OCI-LY3 (cell line): ENCODE measurements around the gene DPYD.

ENCODE experiments used
- H2AFZ ChIP-seq: fragments of 200-600, 300-600 bp; shearing (Covaris generic); 2 replicates; pipeline ENCODE4 v1.6.0; 2014; ENCODE audit warnings: antibody characterized with exemption, low read depth, low read length
- H3K27ac ChIP-seq: fragments of 200-600, 300-600 bp; sonication (generic); 2 replicates; pipeline ENCODE4 v1.5.1; 2014; ENCODE audit warnings: mild to moderate bottlenecking, low read length, moderate library complexity, mixed read lengths
- H3K27me3 ChIP-seq: fragments of 200-600, 300-600 bp; sonication (generic); 2 replicates; pipeline ENCODE4 v1.6.1; 2014; ENCODE audit warnings: low read depth, low read length, mixed read lengths
- H3K36me3 ChIP-seq: fragments of 200-600, 300-600 bp; sonication (generic); replicated peaks from 2 replicates; pipeline ENCODE3; 2014; ENCODE audit warnings: low read depth, low read length, mixed read lengths
- H3K4me1 ChIP-seq: fragments of 300-600, 200-600 bp; sonication (generic); 2 replicates; pipeline ENCODE4 v1.6.1; 2014; ENCODE audit warnings: low read length, mixed read lengths
- H3K4me2 ChIP-seq: fragments of 200-600, 300-600 bp; sonication (generic); 2 replicates; pipeline ENCODE4 v1.6.1; 2014; ENCODE audit warnings: low read length, mixed read lengths
- H3K4me3 ChIP-seq: fragments of 300-600, 200-600 bp; sonication (generic); 2 replicates; pipeline ENCODE4 v1.5.1; 2014; ENCODE audit warnings: antibody characterized with exemption, mild to moderate bottlenecking, low read length, moderate library complexity
- H3K79me2 ChIP-seq: fragments of 300-600, 200-600 bp; shearing (Covaris generic); 2 replicates; pipeline ENCODE4 v1.6.1; 2014; ENCODE audit warnings: mild to moderate bottlenecking, low read length, mixed read lengths
- H3K9ac ChIP-seq: fragments of 300-600, 200-600 bp; shearing (Covaris generic); 2 replicates; pipeline ENCODE4 v1.6.0; 2014; ENCODE audit warnings: mild to moderate bottlenecking, low read length, moderate library complexity
- H3K9me3 ChIP-seq: fragments of 200-600, 300-600 bp; shearing (Covaris generic); 2 replicates; pipeline ENCODE4 v1.6.1; 2014; ENCODE audit warnings: low read length, mixed read lengths; ENCODE audit not compliant: insufficient read depth
- H4K20me1 ChIP-seq: fragments of 200-600, 300-600 bp; sonication (generic); 2 replicates; pipeline ENCODE4 v1.6.1; 2016; ENCODE audit warnings: low read length, mixed read lengths; ENCODE audit not compliant: insufficient read depth
- EZH2phosphoT487 ChIP-seq: fragments of 200-600 bp; shearing (Covaris generic); IDR thresholded peaks from 2 replicates; pipeline ENCODE4 v1.6.1; 2018; ENCODE audit warnings: antibody characterized with exemption, mixed run types, low read depth
- TF ChIP-seq, protein P1 (sequence below): fragments of 200-600, 300-600 bp; sonication (generic); IDR thresholded peaks from 2 replicates; pipeline ENCODE4 v1.5.1; 2014; ENCODE audit warnings: antibody characterized with exemption, low read length, low read depth

The DPYD gene

DNA sequence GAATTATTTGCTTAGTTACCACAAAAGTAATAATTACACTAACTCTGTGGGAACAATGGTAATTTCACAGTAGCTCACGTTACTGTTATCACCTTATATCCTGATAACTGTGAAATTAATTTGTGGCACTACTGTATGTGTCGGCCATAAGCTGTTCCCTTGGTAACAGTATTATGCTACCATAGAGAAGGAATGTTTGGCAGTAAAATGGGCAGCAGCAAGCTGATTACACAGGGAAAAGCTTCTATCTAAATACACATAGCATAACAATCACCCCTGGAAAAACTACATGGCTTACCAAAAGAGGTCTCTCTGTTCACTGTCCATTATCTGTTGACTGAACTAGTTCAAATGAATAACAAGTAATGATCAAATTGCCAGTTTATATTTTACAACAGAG, 124.1 kb downstream of the DPYD start:
- H3K4me3 ChIP-seq: no peak overlapping the region
- TF ChIP-seq, protein P1, sequence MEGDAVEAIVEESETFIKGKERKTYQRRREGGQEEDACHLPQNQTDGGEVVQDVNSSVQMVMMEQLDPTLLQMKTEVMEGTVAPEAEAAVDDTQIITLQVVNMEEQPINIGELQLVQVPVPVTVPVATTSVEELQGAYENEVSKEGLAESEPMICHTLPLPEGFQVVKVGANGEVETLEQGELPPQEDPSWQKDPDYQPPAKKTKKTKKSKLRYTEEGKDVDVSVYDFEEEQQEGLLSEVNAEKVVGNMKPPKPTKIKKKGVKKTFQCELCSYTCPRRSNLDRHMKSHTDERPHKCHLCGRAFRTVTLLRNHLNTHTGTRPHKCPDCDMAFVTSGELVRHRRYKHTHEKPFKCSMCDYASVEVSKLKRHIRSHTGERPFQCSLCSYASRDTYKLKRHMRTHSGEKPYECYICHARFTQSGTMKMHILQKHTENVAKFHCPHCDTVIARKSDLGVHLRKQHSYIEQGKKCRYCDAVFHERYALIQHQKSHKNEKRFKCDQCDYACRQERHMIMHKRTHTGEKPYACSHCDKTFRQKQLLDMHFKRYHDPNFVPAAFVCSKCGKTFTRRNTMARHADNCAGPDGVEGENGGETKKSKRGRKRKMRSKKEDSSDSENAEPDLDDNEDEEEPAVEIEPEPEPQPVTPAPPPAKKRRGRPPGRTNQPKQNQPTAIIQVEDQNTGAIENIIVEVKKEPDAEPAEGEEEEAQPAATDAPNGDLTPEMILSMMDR: no peak
- TF ChIP-seq EZH2phosphoT487: no peak
- no peaks in the 10 kb centered on the region for H3K79me2 ChIP-seq
- no peaks in the 10 kb centered on the region for H3K9me3 ChIP-seq
- H2AFZ ChIP-seq: no peak overlapping the region
- no peaks in the 10 kb centered on the region for H4K20me1 ChIP-seq
- no peak overlapping the region for H3K9ac ChIP-seq
- no peaks in the 10 kb centered on the region for H3K4me1 ChIP-seq
- no peak overlapping the region for H3K27ac ChIP-seq
- H3K27me3 ChIP-seq: no peaks in the 10 kb centered on the region
- no peak overlapping the region for H3K4me2 ChIP-seq
- H3K36me3 ChIP-seq: no peaks in the 10 kb centered on the region

DNA sequence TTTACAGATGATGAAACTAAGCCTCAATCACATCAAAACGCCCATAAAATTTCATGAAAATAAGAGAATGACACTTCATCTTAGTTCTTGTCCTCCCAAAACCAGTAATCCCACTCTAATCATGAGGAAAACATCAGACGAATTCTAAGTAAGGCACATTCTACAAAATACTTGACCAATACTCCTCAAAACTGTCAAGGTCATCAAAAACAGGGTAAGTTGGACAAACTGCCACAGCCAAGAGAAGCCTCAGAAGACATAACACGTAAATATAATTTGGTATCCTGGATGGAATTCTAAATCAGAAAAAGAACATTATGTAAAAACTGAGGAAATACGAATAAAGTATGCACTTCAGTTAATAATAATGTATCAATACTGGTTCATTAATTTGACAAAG, 128.2 kb downstream of the DPYD start:
- H3K9ac ChIP-seq: no peak overlapping the region
- H3K4me1 ChIP-seq: no peaks in the 10 kb centered on the region
- no peaks in the 10 kb centered on the region for H4K20me1 ChIP-seq
- no peak overlapping the region for H3K4me2 ChIP-seq
- no peaks in the 10 kb centered on the region for H3K79me2 ChIP-seq
- H3K36me3 ChIP-seq: no peaks in the 10 kb centered on the region
- no peak overlapping the region for H3K27ac ChIP-seq
- no peaks in the 10 kb centered on the region for H3K27me3 ChIP-seq
- no peak for TF ChIP-seq EZH2phosphoT487
- TF ChIP-seq, protein P1: no peak
- no peak overlapping the region for H2AFZ ChIP-seq
- no peaks in the 10 kb centered on the region for H3K9me3 ChIP-seq
- no peak overlapping the region for H3K4me3 ChIP-seq

DNA sequence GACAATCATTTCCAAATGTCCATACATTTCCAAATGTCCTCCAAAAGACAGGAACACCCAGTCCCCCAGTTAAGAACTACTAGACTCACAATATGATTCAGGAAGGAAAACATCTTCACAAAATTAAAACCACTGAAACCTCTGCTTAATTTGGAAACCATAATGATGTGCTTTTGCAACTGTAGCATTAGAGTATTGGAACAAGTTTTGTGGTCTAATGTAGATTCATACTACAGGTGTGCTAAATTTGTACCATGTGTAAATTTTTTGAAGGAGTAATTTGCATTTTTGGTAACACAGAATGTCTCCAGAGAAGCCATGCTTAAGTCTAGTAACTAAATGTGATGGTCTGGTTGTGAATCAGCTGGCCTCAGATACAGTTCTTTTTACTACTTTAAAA, 129.6 kb downstream of the DPYD start:
- no peak overlapping the region for H3K27ac ChIP-seq
- H3K9ac ChIP-seq: no peak overlapping the region
- H3K4me3 ChIP-seq: no peak overlapping the region
- TF ChIP-seq, protein P1: no peak
- no peak for TF ChIP-seq EZH2phosphoT487
- no peaks in the 10 kb centered on the region for H3K27me3 ChIP-seq
- H4K20me1 ChIP-seq: no peaks in the 10 kb centered on the region
- H2AFZ ChIP-seq: no peak overlapping the region
- no peaks in the 10 kb centered on the region for H3K79me2 ChIP-seq
- no peaks in the 10 kb centered on the region for H3K4me1 ChIP-seq
- no peaks in the 10 kb centered on the region for H3K9me3 ChIP-seq
- no peaks in the 10 kb centered on the region for H3K36me3 ChIP-seq
- H3K4me2 ChIP-seq: no peak overlapping the region

DNA sequence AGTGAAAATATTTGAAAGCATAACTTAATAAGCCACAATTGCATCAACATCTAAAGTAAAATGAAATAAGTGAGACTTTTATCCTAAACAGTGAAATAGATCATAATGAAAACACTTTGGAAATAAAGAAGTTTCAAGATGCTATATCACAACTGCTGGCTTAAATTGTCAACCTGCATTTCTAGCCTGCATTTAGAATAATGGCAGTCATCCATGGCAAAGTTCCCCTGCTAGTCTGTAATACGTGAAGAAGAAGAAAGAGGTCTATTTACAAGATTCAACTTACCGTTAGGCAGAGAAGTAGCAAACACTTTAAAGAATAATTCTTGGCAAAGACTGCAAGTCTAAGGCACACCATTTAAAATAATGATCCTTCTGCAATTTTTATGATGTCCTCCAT, 133.6 kb downstream of the DPYD start:
- H3K4me1 ChIP-seq: peaks cover 2% of the 10 kb centered on the region

More for the DNA sequence above, 133.6 kb downstream of the DPYD start:
- H3K27ac ChIP-seq: no peak overlapping the region
- no peak overlapping the region for H2AFZ ChIP-seq
- no peaks in the 10 kb centered on the region for H3K9me3 ChIP-seq
- H3K9ac ChIP-seq: no peak overlapping the region
- H3K4me3 ChIP-seq: no peak overlapping the region
- H3K4me2 ChIP-seq: no peak overlapping the region
- H3K27me3 ChIP-seq: no peaks in the 10 kb centered on the region
- no peaks in the 10 kb centered on the region for H4K20me1 ChIP-seq
- no peaks in the 10 kb centered on the region for H3K36me3 ChIP-seq
- no peaks in the 10 kb centered on the region for H3K79me2 ChIP-seq
- no peak for TF ChIP-seq EZH2phosphoT487
- TF ChIP-seq, protein P1: no peak
